IPS-18c (cell line): ENCODE results near the gene CNNM1.

Experiments used
- H3K4me3 ChIP-seq: 2 replicates; pipeline ENCODE4 v1.7.0; 2013; ENCODE audit warnings: low read depth, mild to moderate bottlenecking, low read length, moderate library complexity; ENCODE audit not compliant: insufficient read depth
- H3K9me3 ChIP-seq: one replicate; pipeline ENCODE4 v1.6.1; 2013; ENCODE audit warnings: mild to moderate bottlenecking, low read length, moderate library complexity; ENCODE audit not compliant: control insufficient read depth, insufficient read depth

The CNNM1 gene

DNA sequence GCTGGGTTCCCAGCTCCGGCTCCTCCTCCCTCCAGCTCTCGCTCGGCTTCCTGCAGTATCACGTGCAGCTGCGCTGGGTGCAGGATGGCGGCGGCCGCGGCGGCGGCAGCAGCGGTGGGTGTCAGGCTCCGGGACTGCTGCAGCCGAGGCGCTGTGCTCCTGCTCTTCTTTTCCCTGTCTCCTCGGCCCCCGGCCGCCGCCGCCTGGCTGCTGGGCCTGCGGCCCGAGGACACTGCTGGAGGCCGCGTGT is at the start of gene CNNM1:
Gene CNNM1, plus strand, starts transcription at position 53 of the 250 bp plus-strand sequence. Its CDS starts 32 bp downstream, at position 85.
- H3K9me3 ChIP-seq = no peaks in the 10 kb centered on the region
- peak within 1 kb of the TSS; percentile 59 for H3K4me3 ChIP-seq

- no peaks in the 10 kb centered on the region for H3K9me3 ChIP-seq
Observed at GRCh38 chr10:99279626-99280111, 49.5 kb upstream of the CNNM1 start.

DNA sequence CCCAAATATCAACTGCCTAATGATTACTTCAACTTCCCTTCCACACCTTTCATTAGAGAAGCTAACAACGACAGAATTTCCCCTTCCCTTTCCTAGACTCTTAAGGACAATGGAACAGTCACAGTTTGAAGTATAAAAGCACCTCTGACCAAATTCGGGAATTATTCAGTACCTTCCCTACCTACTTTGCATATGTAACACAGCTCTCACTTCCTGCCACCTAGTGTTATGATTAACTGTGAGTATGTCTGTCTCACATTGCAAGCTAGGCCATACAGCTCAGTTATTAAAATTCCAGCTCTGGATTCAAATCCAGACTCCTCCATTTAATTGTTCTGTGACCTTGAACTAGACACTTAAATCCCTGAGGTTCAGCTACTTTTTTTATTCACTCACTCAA is 48.7 kb upstream of the CNNM1 start:
- Histone ChIP-seq H3K4me3 (no peak overlapping the region), H3K9me3 (no peaks in the 10 kb centered on the region)

More at GRCh38 chr10:99279626-99280111, 49.5 kb upstream of the CNNM1 start:
- H3K4me3 ChIP-seq = no peak overlapping the region

DNA sequence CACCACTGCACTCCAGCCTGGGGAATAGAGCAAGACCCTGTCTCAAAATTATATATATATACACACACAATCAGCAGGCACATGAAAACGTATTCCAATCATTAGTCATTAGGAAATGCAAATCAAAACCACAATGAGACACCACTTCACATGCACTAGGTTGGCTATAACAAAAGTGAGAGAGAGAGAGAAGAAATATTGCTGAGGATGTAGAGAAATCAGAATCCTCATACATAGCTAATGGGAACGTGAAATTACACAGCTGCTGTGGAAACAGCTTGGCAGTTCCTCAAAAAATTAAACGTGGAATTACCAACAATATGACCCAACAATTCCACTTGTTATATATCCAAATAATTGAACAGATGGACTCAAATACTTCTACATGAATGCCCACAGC is 43.3 kb upstream of the CNNM1 start:
- Histone ChIP-seq H3K4me3 (no peak overlapping the region), H3K9me3 (no peaks in the 10 kb centered on the region)

- no peak overlapping the region for H3K4me3 ChIP-seq
- H3K9me3 ChIP-seq = no peaks in the 10 kb centered on the region
Observed at GRCh38 chr10:99290306-99290705, 38.9 kb upstream of the CNNM1 start.

- Histone ChIP-seq H3K9me3 (no peaks in the 10 kb centered on the region), H3K4me3 (no peak overlapping the region)
Observed at GRCh38 chr10:99292159-99292558, 37.0 kb upstream of the CNNM1 start.

- Histone ChIP-seq H3K4me3 (no peak overlapping the region), H3K9me3 (no peaks in the 10 kb centered on the region)
Observed at GRCh38 chr10:99296605-99297004, 32.6 kb upstream of the CNNM1 start.

DNA sequence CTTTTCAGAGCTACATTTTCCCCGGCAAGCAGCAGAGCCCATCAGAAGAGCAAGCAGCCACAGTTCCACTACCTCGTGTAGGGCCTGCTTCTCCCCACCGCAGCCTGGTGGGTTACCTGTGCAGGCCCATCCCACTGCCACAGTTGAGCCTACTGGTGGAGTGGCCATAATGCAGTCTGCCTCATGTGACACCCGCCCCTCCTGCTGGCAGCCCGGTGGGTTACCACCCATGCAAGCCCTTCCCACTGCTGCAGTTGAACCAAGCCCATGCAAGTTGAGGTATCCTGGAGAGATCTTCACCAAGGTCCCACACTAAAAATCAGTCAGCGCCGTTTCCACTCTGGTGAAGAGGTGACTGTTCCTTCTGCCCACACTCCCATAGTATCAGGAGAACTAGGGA is 32.1 kb upstream of the CNNM1 start:
- no peaks in the 10 kb centered on the region for H3K9me3 ChIP-seq
- no peak overlapping the region for H3K4me3 ChIP-seq

GRCh38 chr10:99303899-99304861 is 25.0 kb upstream of the CNNM1 start:
- peaks cover 5% of the 10 kb centered on the region for H3K9me3 ChIP-seq

GRCh38 chr10:99304862-99305229 is 24.3 kb upstream of the CNNM1 start:
- H3K4me3 ChIP-seq = no peak overlapping the region
- H3K9me3 ChIP-seq = peaks cover 5% of the 10 kb centered on the region

More at GRCh38 chr10:99303899-99304861, 25.0 kb upstream of the CNNM1 start:
- no peak overlapping the region for H3K4me3 ChIP-seq

- peaks cover 2% of the 10 kb centered on the region for H3K9me3 ChIP-seq
- no peak overlapping the region for H3K4me3 ChIP-seq
Observed at GRCh38 chr10:99312501-99312900, 16.7 kb upstream of the CNNM1 start.

- H3K9me3 ChIP-seq = no peaks in the 10 kb centered on the region
- H3K4me3 ChIP-seq = no peak overlapping the region
Observed at GRCh38 chr10:99315853-99316252, 13.3 kb upstream of the CNNM1 start.

GRCh38 chr10:99316374-99316773 is 12.8 kb upstream of the CNNM1 start:
- Histone ChIP-seq H3K9me3 (no peaks in the 10 kb centered on the region), H3K4me3 (no peak overlapping the region)

DNA sequence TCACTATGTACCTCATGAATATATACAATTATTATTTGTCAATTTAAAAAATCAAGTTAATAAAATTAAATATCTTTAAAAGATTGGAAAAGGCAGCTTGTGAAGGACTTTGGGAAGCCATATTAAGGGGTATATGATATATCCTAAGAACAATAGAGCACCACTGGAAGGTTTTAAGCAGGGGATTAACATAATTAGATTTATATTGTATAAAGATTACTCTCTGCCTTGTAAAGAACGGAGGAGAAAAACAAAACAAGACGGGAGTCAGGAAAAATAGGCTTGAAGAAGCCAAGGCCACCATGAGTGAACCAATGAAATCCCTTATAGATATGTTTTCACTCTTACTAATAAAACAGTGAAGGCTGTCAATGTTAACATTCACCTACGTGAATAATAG is 11.1 kb upstream of the CNNM1 start:
- Histone ChIP-seq H3K4me3 (no peak overlapping the region), H3K9me3 (no peaks in the 10 kb centered on the region)

- H3K4me3 ChIP-seq = no peak overlapping the region
- no peaks in the 10 kb centered on the region for H3K9me3 ChIP-seq
Observed at GRCh38 chr10:99318475-99318874, 10.7 kb upstream of the CNNM1 start.

- H3K9me3 ChIP-seq = no peaks in the 10 kb centered on the region
- H3K4me3 ChIP-seq = no peak overlapping the region
Observed at GRCh38 chr10:99325281-99325680, 3.9 kb upstream of the CNNM1 start.

GRCh38 chr10:99326871-99327270 is 2.3 kb upstream of the CNNM1 start:
- H3K9me3 ChIP-seq = no peaks in the 10 kb centered on the region
- H3K4me3 ChIP-seq = no peak overlapping the region

- no peaks in the 10 kb centered on the region for H3K9me3 ChIP-seq
- peak overlapping the region; percentile 59; the same call in 1 of the 2 replicates for H3K4me3 ChIP-seq
Observed at GRCh38 chr10:99328579-99329303, 415 bp upstream of the CNNM1 start.
